ENCODE data around the gene ZNF385B.
"Not testable (repeated sequence)": the region's sequence is repeated elsewhere in the genome, so short reads cannot be mapped to it uniquely, and the experiment has no call there.

Gene ZNF385B

DNA sequence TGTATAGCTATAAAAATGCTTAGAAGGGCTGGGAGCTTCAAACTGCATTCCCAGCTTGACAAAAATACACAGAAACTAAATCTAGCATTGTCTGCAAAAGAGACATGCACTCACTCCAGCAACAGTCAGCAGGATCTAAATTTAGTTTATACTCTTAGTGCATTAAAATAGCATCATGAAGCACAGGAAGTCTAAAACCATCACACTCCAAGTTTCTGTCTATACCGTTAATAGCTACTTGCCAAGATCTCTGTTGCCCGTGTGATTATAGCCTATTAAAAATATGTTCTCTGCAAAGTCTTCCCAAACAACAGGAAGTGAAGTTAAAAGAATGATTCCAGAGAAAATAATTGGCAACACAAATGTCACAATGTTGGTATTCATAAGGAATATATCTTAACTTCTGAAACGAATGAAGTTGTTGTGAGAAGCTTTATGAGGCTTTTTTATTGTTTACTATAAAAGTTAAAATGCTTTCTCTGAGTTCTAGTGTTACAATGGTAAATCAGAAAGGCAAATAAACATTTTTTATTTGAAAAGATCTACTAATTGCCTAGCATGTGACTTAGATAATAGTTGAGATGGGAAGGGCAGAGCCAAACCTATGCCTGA lies 184.2 kb downstream of the ZNF385B start:
- FAIRE-seq = no peak

GRCh38 chr2:179675435-179675834 lies 186.0 kb downstream of the ZNF385B start:
- no peak for FAIRE-seq

DNA sequence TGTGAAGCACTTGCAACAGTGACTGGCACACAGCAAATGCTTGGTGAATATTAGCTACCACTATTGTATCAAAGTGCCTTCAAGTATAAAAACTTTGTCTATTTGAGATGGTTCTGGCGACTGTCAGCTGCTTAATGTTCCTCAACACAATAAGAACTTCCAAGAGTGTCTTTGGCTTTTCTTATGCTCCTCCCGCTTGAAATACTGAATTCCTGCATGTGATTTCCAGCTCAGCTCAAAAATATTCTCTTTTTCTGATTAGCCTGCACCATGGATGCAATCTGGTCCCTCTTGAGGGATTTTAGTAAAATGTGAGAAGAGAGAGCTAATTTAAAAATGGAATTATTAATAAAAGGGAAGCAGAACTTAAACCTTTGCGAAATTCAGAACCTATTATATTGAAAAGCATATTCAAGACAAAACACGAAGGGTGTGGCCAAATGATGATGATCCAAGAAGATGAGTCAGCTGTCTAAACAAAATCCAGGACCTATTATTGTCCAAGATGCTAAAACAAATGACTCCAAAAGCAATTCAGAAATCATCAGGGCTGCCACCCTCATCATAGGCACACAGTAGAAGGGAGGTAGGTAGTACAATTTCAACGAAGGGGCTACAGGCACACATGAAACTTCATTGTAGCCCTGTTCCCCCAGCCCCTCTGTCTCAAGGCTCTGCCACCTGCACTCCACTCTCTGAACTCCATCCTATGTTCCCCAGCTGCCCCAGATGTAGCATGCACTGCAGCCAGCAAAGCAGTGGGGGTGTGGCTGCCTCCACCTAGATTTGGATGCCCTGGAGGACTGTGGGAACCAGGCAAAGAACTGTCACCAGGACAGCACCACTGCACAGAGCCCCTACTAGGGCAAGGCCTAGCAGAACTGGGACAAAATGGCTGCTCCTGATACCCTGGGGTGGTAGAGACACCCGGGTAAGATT lies 190.1 kb downstream of the ZNF385B start:
- no peak for FAIRE-seq

- FAIRE-seq = no peak
Measured at GRCh38 chr2:179669196-179669595, 192.2 kb downstream of the ZNF385B start.

GRCh38 chr2:179664972-179665812 lies 196.2 kb downstream of the ZNF385B start:
- no peak for FAIRE-seq

DNA sequence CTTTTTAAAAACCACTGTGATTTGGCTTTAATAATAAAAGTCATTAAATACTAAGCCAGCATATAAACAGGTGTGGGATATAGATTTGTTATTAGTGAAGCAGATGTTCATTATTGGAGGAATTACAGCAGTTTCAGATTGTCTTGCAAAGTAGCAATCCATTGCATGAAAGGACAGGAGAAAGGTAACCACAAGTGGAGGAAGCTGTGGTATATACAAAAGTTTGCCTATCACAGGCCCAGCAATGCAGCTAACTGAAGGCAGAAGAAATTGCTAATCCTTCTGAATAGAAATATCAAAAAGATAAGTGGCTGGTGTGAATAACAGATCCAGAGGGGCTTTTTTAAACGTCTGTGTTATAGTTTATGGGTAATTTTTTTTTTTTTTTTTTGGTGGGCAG lies 199.4 kb downstream of the ZNF385B start:
- FAIRE-seq = no peak

- FAIRE-seq = no peak
Measured at GRCh38 chr2:179657068-179657595, 204.3 kb downstream of the ZNF385B start.

- no peak for FAIRE-seq
Measured at GRCh38 chr2:179655627-179656026, 205.8 kb downstream of the ZNF385B start.

DNA sequence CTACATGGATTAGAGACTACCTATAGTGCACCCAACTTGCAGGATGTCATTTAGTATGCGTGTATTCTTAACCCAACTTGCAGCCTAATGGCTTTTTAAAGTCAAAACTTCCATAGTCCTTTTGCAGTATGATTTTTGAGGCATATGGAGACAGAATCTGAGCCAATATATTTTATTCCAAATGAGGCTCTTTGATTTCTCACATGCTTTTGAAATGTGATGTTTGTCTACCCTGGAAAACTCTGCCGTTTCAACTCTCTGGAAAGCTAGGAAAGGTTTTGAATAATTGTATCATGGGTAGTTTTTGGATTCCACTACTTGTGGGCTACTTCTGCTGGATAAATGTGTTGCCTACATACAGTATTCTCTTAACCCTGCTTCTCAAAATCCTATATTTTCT lies 206.6 kb downstream of the ZNF385B start:
- FAIRE-seq = no peak

DNA sequence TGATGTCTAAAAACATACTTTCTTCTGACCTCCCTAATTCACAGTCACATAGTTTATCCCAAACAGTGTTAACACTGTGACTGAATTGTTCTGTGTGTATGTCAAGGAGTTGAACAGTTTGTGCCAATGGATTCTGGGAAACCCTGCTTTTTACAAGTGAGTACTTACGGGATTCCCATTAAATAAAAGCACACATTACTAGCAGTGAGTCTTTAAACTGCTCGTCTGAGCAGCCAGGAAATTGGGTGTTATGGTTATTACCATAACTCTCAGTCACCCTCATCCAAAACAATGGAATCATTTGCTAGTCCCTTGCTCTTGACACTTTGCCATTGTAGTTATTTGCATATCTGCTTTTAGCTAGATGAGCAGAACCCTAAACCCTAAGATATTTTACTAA lies 209.1 kb downstream of the ZNF385B start:
- FAIRE-seq = no peak

- no peak for FAIRE-seq
Measured at GRCh38 chr2:179650420-179650819, 211.0 kb downstream of the ZNF385B start.

DNA sequence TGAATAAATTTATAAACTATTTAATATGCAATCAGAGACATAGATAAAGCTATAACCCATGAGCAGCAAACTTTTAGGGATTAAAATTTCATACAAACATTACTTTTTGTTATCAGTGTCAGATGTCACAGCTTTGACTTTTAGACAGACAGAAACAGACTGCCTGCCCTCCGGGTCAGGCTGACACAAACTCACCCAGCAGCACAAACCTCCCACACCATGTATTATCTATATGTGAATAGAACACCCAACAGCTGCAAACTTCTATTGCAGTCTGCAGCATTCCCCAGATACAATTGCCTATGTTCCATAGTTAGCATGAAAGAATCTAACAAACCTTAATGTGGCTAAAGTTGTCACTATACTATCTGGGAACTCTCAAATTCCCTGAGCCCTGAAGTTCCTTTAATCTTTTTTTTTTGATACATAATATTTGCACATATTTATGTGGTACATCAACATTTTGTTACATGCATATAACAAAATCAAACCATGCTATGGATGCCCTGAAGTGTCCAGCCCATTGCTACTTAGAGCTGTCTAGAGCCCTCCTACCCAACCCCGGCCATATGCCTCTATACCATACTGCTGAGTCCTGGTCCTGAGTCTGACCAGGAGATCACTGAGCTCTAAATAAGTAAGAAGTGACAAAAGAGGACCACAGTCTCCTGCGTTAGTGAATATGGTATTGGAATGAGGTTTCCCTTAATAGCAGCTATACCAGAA lies 214.4 kb downstream of the ZNF385B start:
- FAIRE-seq = no peak

- FAIRE-seq = no peak
Measured at GRCh38 chr2:179646173-179646769, 215.1 kb downstream of the ZNF385B start.

DNA sequence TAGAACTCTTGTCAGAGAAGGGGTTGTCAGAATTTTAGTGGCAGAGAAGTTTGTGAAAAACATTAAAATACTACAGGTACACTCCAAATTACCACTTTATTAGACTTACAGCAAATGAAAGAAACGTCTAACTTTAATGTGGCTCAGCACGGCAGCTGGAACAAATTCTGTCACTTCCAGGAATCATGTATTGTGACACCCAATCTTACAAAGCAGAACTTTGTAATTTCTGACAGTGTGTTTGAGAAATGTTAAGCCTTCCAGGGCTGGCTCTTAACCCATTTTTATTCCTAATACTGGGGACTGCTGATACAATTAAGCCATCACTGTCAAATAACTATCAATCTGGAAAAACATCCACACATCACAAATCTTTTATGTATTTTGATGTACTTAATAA lies 216.4 kb downstream of the ZNF385B start:
- FAIRE-seq = no peak

- FAIRE-seq = no peak
Measured at GRCh38 chr2:179642462-179642861, 218.9 kb downstream of the ZNF385B start.

- FAIRE-seq = no peak
Measured at GRCh38 chr2:179636995-179637394, 224.4 kb downstream of the ZNF385B start.

GRCh38 chr2:179636100-179636980 lies 225.1 kb downstream of the ZNF385B start:
- no peak for FAIRE-seq

GRCh38 chr2:179631769-179632385 lies 229.5 kb downstream of the ZNF385B start:
- not testable (repeated sequence) for FAIRE-seq

- FAIRE-seq = not testable (repeated sequence)
Measured at GRCh38 chr2:179629776-179630175, 231.6 kb downstream of the ZNF385B start.

DNA sequence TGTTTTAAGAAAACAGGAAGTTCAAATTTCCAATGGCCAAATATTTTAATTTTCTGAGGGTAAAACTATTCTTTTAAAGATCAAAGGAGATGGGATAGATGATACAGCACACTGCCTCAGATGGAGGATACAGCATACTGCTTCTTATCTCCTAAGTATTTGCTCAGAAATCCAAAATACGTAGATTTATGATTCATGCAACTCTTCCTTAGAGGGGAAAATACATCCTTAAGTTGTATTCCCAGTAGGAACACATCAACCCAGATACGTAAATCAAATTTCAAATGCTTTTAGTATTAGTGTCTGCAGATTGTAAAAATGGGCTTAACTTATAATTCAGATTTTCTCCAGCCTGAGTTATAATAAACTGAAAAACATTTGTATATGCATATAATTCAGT lies 235.2 kb downstream of the ZNF385B start:
- FAIRE-seq = no peak

Measured in colon (tissue), 2 donors.